H1 (cell line): Measurements from ENCODE around the gene CACNA2D4. TPM values are rescaled to one million over a fixed set of nuclear protein-coding genes. Genes with fewer than 3 reads are reported as not detected.

Source experiments
- CTCF ChIA-PET: fragments of 300-600 bp; sonication (Branson Sonifier 250); formaldehyde crosslinking; loops from one replicate; lab custom pipeline; 2021; ENCODE audit not compliant: partially characterized antibody; lab: Charles Lee
- POLR2A ChIA-PET: fragments of 300-600 bp; sonication (Branson Sonifier 250); formaldehyde crosslinking; loops from one replicate; lab custom pipeline; 2021; ENCODE audit warnings: inconsistent platforms; ENCODE audit not compliant: partially characterized antibody; lab: Charles Lee
- DNase-seq, 2 experiments: peaks; one replicate each; pipeline versions ENCODE4 v3.0.0 to v3.0.0-alpha.2; 2010 to 2022; ENCODE audit warnings: low spot score in 2 of 2, low read depth in 1 of 2, mixed read lengths in 1 of 2
- FAIRE-seq: peaks from 2 replicates; lab custom pipeline; 2011; peaks lifted over from hg19 to GRCh38; lab: Jason Lieb, UNC
- H2AFZ ChIP-seq: 2 replicates; pipeline ENCODE4 v1.8.1; 2012; ENCODE audit warnings: low read length, inconsistent platforms
- H2AK5ac ChIP-seq: 2 replicates; pipeline ENCODE4 v1.6.1; 2013; ENCODE audit warnings: low read depth, low read length
- H2BK120ac ChIP-seq: replicated peaks from 2 replicates; pipeline ENCODE3; 2013; ENCODE audit warnings: low read depth, low read length, inconsistent platforms
- H2BK12ac ChIP-seq: 2 replicates; pipeline ENCODE4 v1.6.1; 2013; ENCODE audit warnings: low read depth, low read length
- H2BK15ac ChIP-seq: 2 replicates; pipeline ENCODE4 v1.6.1; 2013; ENCODE audit warnings: low read length
- H2BK20ac ChIP-seq: 2 replicates; pipeline ENCODE4 v1.6.1; 2013; ENCODE audit warnings: low read length
- H2BK5ac ChIP-seq: 2 replicates; pipeline ENCODE4 v1.6.1; 2013; ENCODE audit warnings: low read depth, low read length
- H3K14ac ChIP-seq: 2 replicates; pipeline ENCODE4 v1.6.1; 2013; ENCODE audit warnings: inconsistent platforms; ENCODE audit not compliant: insufficient read length
- H3K18ac ChIP-seq: 2 replicates; pipeline ENCODE4 v1.6.1; 2013; ENCODE audit warnings: low read length; ENCODE audit errors: extremely low read depth
- H3K23ac ChIP-seq: 2 replicates; pipeline ENCODE4 v1.6.1; 2013; ENCODE audit warnings: inconsistent platforms; ENCODE audit not compliant: insufficient read length
- H3K23me2 ChIP-seq: 2 replicates; pipeline ENCODE4 v1.6.1; 2013; ENCODE audit warnings: low read depth, low read length
- H3K27ac ChIP-seq: 2 replicates; pipeline ENCODE4 v1.6.1; 2011; ENCODE audit warnings: low read depth, low read length, inconsistent platforms
- H3K27me3 ChIP-seq, 4 experiments: replicated peaks in 1 of 4; 1 replicate in 1 of 4; 2 replicates in 3 of 4; pipeline versions ENCODE4 v1.6.1 to v1.8.1; 2011 to 2013; ENCODE audit warnings: low read length in 3 of 4, mild to moderate bottlenecking in 3 of 4, inconsistent platforms in 2 of 4, mixed read lengths in 2 of 4, moderate library complexity in 1 of 4; ENCODE audit not compliant: control insufficient read depth in 3 of 4, insufficient read depth in 3 of 4; ENCODE audit errors: extremely low read depth in 1 of 4
- H3K36me3 ChIP-seq, 4 experiments: 2 replicates each; pipeline versions ENCODE4 v1.6.1 to v1.8.1; 2011 to 2013; ENCODE audit warnings: mild to moderate bottlenecking in 4 of 4, low read length in 3 of 4, moderate library complexity in 2 of 4, control low read depth in 1 of 4, inconsistent platforms in 1 of 4; ENCODE audit not compliant: insufficient read depth in 4 of 4, control insufficient read depth in 2 of 4
- H3K4ac ChIP-seq: replicated peaks from 2 replicates; pipeline ENCODE3; 2013; ENCODE audit warnings: low read length, low read depth, mixed read lengths, inconsistent platforms; ENCODE audit not compliant: insufficient read length
- H3K4me1 ChIP-seq, 4 experiments: replicated peaks in 1 of 4; 1 replicate in 1 of 4; 2 replicates in 3 of 4; pipeline versions ENCODE4 v1.6.1 to v1.8.1; 2011 to 2013; ENCODE audit warnings: low read length in 3 of 4, inconsistent platforms in 2 of 4, mixed read lengths in 1 of 4; ENCODE audit not compliant: insufficient read depth in 4 of 4, control insufficient read depth in 3 of 4
- H3K4me2 ChIP-seq, 2 experiments: 2 replicates each; pipeline versions ENCODE4 v1.6.1 to v1.8.1; 2011 to 2013; ENCODE audit warnings: low read depth in 2 of 2, low read length in 2 of 2, control low read depth in 1 of 2, inconsistent platforms in 1 of 2, mild to moderate bottlenecking in 1 of 2; ENCODE audit not compliant: insufficient read depth in 1 of 2
- H3K4me3 ChIP-seq, 4 experiments: fragments of 200-600, 300-600 bp in 1 of 4; sonication (generic), shearing (Covaris generic), sonication (Bioruptor Twin) in 1 of 4; 2 replicates each; pipeline versions ENCODE4 v1.5.1 to v1.8.1; 2011 to 2016; ENCODE audit warnings: low read length in 4 of 4, low read depth in 3 of 4, control low read depth in 2 of 4, inconsistent platforms in 2 of 4, mild to moderate bottlenecking in 2 of 4, mixed read lengths in 1 of 4, moderate library complexity in 1 of 4; ENCODE audit not compliant: insufficient read depth in 2 of 4; ENCODE audit errors: extremely low read depth in 1 of 4
- H3K56ac ChIP-seq: replicated peaks from 2 replicates; pipeline ENCODE3; 2013; ENCODE audit warnings: low read depth, mild to moderate bottlenecking, mixed read lengths, low read length, inconsistent platforms; ENCODE audit not compliant: insufficient read length
- H3K79me1 ChIP-seq: 2 replicates; pipeline ENCODE4 v1.6.1; 2013; ENCODE audit warnings: low read depth, low read length, control low read depth
- H3K79me2 ChIP-seq, 2 experiments: 2 replicates each; pipeline versions ENCODE4 v1.6.1 to v1.8.1; 2012 to 2013; ENCODE audit warnings: low read length in 2 of 2, mild to moderate bottlenecking in 2 of 2, inconsistent platforms in 1 of 2; ENCODE audit not compliant: insufficient read depth in 2 of 2, control insufficient read depth in 1 of 2
- H3K9ac ChIP-seq, 4 experiments: replicated peaks in 1 of 4; 1 replicate in 1 of 4; 2 replicates in 3 of 4; pipeline versions ENCODE4 v1.6.1 to v1.8.1; 2011 to 2013; ENCODE audit warnings: low read depth in 3 of 4, low read length in 3 of 4, control low read depth in 2 of 4, mild to moderate bottlenecking in 2 of 4, moderate library complexity in 2 of 4, inconsistent platforms in 1 of 4; ENCODE audit errors: extremely low read depth in 1 of 4
- H3K9me3 ChIP-seq, 2 experiments: 2 replicates each; pipeline versions ENCODE4 v1.6.1 to v1.8.1; 2012 to 2013; ENCODE audit warnings: mild to moderate bottlenecking in 2 of 2, moderate library complexity in 2 of 2, control low read depth in 1 of 2, inconsistent platforms in 1 of 2, low read depth in 1 of 2, low read length in 1 of 2, mixed read lengths in 1 of 2; ENCODE audit not compliant: insufficient read depth in 2 of 2
- H4K20me1 ChIP-seq, 2 experiments: replicated peaks in 1 of 2; 2 replicates each; pipeline versions ENCODE3 to v1.8.1; 2011 to 2013; ENCODE audit warnings: inconsistent platforms in 2 of 2, low read length in 2 of 2, mild to moderate bottlenecking in 1 of 2; ENCODE audit not compliant: insufficient read depth in 2 of 2, control insufficient read depth in 1 of 2
- H4K5ac ChIP-seq: 2 replicates; pipeline ENCODE4 v1.6.1; 2013; ENCODE audit warnings: low read length, low read depth, mixed read lengths, inconsistent platforms; ENCODE audit not compliant: insufficient read length
- H4K8ac ChIP-seq: 2 replicates; pipeline ENCODE4 v1.8.0; 2013; ENCODE audit warnings: mild to moderate bottlenecking, moderate library complexity, low read length, inconsistent platforms; ENCODE audit not compliant: insufficient read depth; ENCODE audit errors: extremely low read depth
- H4K91ac ChIP-seq: replicated peaks from 2 replicates; pipeline ENCODE3; 2013; ENCODE audit warnings: low read length, mixed read lengths, inconsistent platforms; ENCODE audit not compliant: insufficient read length
- BRCA1 ChIP-seq: IDR thresholded peaks from 2 replicates; pipeline ENCODE4 v1.6.1; 2012; ENCODE audit warnings: low read depth, low read length, improper control_type of control experiment
- CBX5 ChIP-seq: fragments of 300-800, 300-1000 bp; sonication (generic); IDR thresholded peaks from 2 replicates; pipeline ENCODE4 v1.7.1; 2016; ENCODE audit warnings: antibody characterized with exemption, low read length, low read depth
- CBX8 ChIP-seq: fragments of 300-800, 300-1000 bp; sonication (generic); IDR thresholded peaks from 2 replicates; pipeline ENCODE4 v1.7.1; 2016; ENCODE audit warnings: low read depth, low read length, borderline replicate concordance
- CREB1 ChIP-seq: IDR thresholded peaks from 2 replicates; pipeline ENCODE4 v1.6.1; 2012; ENCODE audit warnings: inconsistent platforms
- E2F6 ChIP-seq: IDR thresholded peaks from 2 replicates; pipeline ENCODE4 v1.6.1; 2012; ENCODE audit warnings: inconsistent platforms
- FOSL1 ChIP-seq: IDR thresholded peaks from 2 replicates; pipeline ENCODE4 v1.6.1; 2011; ENCODE audit warnings: mild to moderate bottlenecking, low read depth, low read length, moderate library complexity; ENCODE audit not compliant: insufficient read depth
- JUND ChIP-seq: IDR thresholded peaks from 2 replicates; pipeline ENCODE4 v1.6.1; 2011; ENCODE audit warnings: mild to moderate bottlenecking, improper control_type of control experiment, low read length
- NRF1 ChIP-seq: IDR thresholded peaks from 2 replicates; pipeline ENCODE4 v1.6.1; 2011; ENCODE audit warnings: mild to moderate bottlenecking, low read depth, low read length, improper control_type of control experiment
- PHF8 ChIP-seq: fragments of 200-600 bp; sonication (generic); conservative IDR thresholded peaks from 2 replicates; pipeline ENCODE4 v1.7.1; 2012; ENCODE audit warnings: low read depth, mild to moderate bottlenecking, inconsistent platforms, low read length, moderate library complexity
- POU5F1 ChIP-seq: IDR thresholded peaks from 2 replicates; pipeline ENCODE4 v1.6.1; 2011; ENCODE audit warnings: low read depth, mild to moderate bottlenecking, low read length, moderate library complexity
- RFX5 ChIP-seq: IDR thresholded peaks from 2 replicates; pipeline ENCODE4 v1.6.1; 2011; ENCODE audit warnings: low read depth, low read length, improper control_type of control experiment, borderline replicate concordance
- SP2 ChIP-seq: IDR thresholded peaks from 2 replicates; pipeline ENCODE4 v1.6.1; 2012; ENCODE audit warnings: mild to moderate bottlenecking, low read length, inconsistent platforms
- WGBS, 2 experiments: shearing (Covaris generic) in 1 of 2; methylation state at CpG; one replicate each; pipeline versions ENCODE4 v1.1.6 to v1.1.7; 2013 to 2015; ENCODE audit warnings: low lambda C conversion rate in 2 of 2, mixed read lengths in 2 of 2, inconsistent platforms in 1 of 2, low coverage in 1 of 2, missing lambda C conversion rate in 1 of 2; ENCODE audit not compliant: insufficient replicate concordance in 2 of 2, insufficient coverage in 1 of 2, insufficient read length in 1 of 2; ENCODE audit errors: extremely low coverage in 1 of 2, missing lambda C conversion rate in 1 of 2; 5-methylcytosine and 5-hydroxymethylcytosine counted together
- polyA plus RNA-seq, 7 experiments: library from polyadenylated mRNA; depleted of rRNA in 3 of 7; stranded (reverse) in 5 of 7; unstranded in 2 of 7; fragments of >200 nt in 5 of 7; fragments of 200-250 nt in 2 of 7; gene quantifications; 1 replicate in 5 of 7; 2 replicates in 1 of 7; 4 replicates in 1 of 7; pipeline versions ENCODE4 v1.2.1 to v1.2.3, GENCODE V29; 2011 to 2013; ENCODE audit warnings: missing spikeins in 2 of 7, mixed read lengths in 2 of 7
- total RNA-seq: library from RNA; stranded (reverse); fragmentation: NEBNext Ultra II Directional; extraction: Animal tissue kit (Norgen Biotek cat#: 25700); gene quantifications from 2 replicates; pipeline ENCODE4 v1.2.1, GENCODE V29; 2021

The CACNA2D4 gene
- total and polyA plus RNA-seq, 2 of the 8 experiments (the other 6 are each of a cell fraction or from before 2014, with no cell fraction given): 0.44 to 0.88 TPM

DNA sequence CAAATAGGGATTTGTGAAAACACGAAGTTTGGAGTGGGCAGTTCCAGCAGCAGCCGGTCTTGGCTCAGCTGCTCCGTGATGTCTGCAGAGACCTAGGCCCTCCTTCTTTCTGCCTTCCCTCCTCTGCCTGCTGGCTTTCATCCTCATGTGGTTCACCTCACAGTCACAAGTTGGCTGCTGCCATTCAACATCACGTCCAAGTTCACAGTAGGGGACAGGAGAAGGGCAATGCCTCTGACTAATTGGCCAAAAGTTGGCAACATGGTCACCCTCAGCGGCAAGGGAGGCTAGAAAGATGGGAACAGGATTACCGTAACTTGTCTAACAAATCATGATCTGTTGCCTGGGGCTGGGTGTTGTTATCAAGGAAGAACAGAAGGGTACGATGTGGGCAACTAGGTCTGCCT, 7.8 kb upstream of the CACNA2D4 start:
- ChIA-PET CTCF (interaction anchor here (0.7 to 1.9 kb wide), 5 partner anchors 14 to 364 kb away, joined by 3 to 11 read pairs (median 4); no protein-coding TSS in a partner anchor), POLR2A (no interaction called here)
- no peak overlapping the region for H4K91ac ChIP-seq
- DNase-seq: peak in 1 of 2 experiments; percentile 34
- no peak for FAIRE-seq
- H3K79me1 ChIP-seq: no peaks in the 10 kb centered on the region; the same call in 1 of the 2 replicates
- 91% methylated on average over 7 of the region's 7 CpGs; no CpG with 5 or more reads in 1 of the 2 experiments for WGBS, 2 experiments
- H3K23me2 ChIP-seq: no peaks in the 10 kb centered on the region
- H3K4me3 ChIP-seq: no peak overlapping the region
- no peak overlapping the region for H3K4me2 ChIP-seq
- H3K56ac ChIP-seq: no peak overlapping the region
- no peak overlapping the region for H2BK20ac ChIP-seq
- no peak overlapping the region for H2AFZ ChIP-seq
- H3K36me3 ChIP-seq: no peaks in the 10 kb centered on the region
- no peak overlapping the region for H3K14ac ChIP-seq
- H2BK120ac ChIP-seq: no peak overlapping the region
- no peaks in the 10 kb centered on the region for H3K79me2 ChIP-seq
- H3K27ac ChIP-seq: no peak overlapping the region
- no peak overlapping the region for H2BK12ac ChIP-seq
- no peak overlapping the region for H3K23ac ChIP-seq
- H3K4ac ChIP-seq: no peak overlapping the region
- H2BK5ac ChIP-seq: no peak overlapping the region
- H3K27me3 ChIP-seq: no peaks in the 10 kb centered on the region; a peak in 1 of 7 replicates
- no peaks in the 10 kb centered on the region for H3K9me3 ChIP-seq
- H2AK5ac ChIP-seq: 0 out of 2 replicates have a peak overlapping the region, but pooled peaks have one; percentile 9
- H3K18ac ChIP-seq: no peak overlapping the region
- no peak overlapping the region for H3K9ac ChIP-seq
- peaks cover 0 to 2% (median 0%) of the 10 kb centered on the region in 4 experiments; a peak in 1 of 7 replicates for H3K4me1 ChIP-seq
- H4K8ac ChIP-seq: no peak overlapping the region
- no peak overlapping the region for H2BK15ac ChIP-seq
- H4K20me1 ChIP-seq: no peaks in the 10 kb centered on the region
- H4K5ac ChIP-seq: no peak overlapping the region
- TF ChIP-seq JUND (no peak), CREB1 (no peak), NRF1 (no peak), FOSL1 (no peak), PHF8 (no peak), RFX5 (no peak), POU5F1 (no peak), BRCA1 (no peak), CBX5 (no peak), E2F6 (no peak), SP2 (no peak), CBX8 (no peak)
